HG02840 (cell line): ENCODE measurements around the gene CHAC1.

ENCODE experiments used
- ATAC-seq: cut with Tn5 transposase; IDR thresholded peaks from one replicate; pipeline ENCODE4 v1.9.1; 2021; ENCODE audit warnings: mild to moderate bottlenecking, moderate library complexity, moderate number of reproducible peaks; ENCODE audit not compliant: unreplicated experiment, low FRiP score

Gene CHAC1

DNA sequence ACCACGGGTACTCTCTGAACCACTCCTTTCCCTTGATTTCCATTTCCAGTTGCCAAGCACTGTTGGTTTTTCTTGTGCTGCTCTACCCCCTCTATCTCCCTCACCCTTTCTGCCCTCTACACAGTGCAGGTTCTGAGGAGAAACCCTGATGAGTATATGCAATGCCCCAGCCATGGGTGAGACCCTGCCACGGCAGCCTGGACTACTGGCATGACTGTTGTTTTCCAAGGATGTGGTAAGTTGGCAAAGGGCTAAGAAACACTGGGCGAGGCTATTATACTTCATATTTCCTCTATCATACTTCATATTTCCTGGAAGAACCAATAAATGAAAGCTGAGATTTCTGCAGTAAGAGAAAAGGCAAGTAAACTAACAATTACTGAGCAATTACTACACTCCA is 27.9 kb downstream of the CHAC1 start:
- ATAC-seq: no peak

GRCh38 chr15:40982855-40983254 is 29.6 kb downstream of the CHAC1 start:
- no peak for ATAC-seq

- no peak for ATAC-seq
Observed at GRCh38 chr15:40984406-40984805, 31.1 kb downstream of the CHAC1 start.

DNA sequence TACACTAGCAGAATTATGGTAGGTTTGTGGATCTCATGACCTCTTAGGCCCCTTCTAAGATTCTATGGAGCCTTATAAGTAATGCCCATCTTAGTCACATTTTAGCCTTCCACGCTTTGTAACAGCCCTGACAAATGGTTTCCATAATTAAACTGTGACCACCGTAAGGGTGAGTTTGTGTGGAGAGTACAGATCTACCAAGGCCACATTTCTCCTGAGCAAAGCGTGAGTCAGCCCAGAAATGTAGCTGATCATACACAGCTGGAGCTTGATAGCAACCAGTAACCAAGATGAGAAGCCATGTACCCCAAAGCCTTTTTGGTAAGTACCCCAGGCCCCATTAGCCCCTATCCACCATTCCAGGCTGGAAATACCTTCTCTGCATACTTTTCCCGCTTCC is 31.7 kb downstream of the CHAC1 start:
- ATAC-seq: no peak

DNA sequence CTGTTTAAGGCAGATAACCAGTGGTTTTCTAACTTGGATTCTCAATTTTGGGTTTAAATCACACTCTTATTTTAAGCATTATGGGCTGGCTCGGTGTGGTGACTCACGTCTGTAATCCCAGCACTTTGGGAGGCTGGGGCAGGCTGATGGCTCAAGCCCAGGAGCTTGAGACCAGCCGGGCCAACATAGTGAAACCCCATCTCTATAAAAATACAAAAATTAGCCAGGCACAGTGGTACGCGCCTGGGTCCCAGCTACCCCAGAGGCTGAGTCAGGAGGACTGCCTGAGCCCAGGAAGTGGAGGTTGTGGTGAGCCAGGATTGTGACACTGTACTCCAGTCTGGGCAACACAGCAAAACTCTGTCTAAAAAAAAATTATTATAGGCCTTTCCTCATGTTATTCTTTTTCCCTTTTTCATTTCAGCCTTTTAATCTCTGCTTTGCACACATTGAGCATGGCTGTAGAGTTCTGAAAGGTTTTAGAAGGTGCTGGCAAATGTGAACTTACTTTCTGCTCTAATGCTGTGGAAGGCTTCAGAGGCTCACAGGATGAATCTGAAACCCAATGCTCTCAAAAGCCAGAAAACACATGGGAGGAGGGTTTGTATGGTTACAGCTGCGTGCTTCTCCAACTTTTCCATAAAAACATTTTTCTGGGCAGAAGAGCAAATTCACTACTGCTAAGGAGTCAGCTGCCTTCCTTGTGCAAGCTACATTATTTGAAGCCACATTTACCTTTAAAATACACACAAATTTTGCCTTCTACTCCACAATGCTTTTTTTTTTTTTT is 32.5 kb downstream of the CHAC1 start:
- ATAC-seq: no peak

- no peak for ATAC-seq
Observed at GRCh38 chr15:40986820-40987219, 33.5 kb downstream of the CHAC1 start.

GRCh38 chr15:40988156-40988555 is 34.9 kb downstream of the CHAC1 start:
- ATAC-seq: no peak

GRCh38 chr15:40990080-40990479 is 36.8 kb downstream of the CHAC1 start:
- no peak for ATAC-seq

DNA sequence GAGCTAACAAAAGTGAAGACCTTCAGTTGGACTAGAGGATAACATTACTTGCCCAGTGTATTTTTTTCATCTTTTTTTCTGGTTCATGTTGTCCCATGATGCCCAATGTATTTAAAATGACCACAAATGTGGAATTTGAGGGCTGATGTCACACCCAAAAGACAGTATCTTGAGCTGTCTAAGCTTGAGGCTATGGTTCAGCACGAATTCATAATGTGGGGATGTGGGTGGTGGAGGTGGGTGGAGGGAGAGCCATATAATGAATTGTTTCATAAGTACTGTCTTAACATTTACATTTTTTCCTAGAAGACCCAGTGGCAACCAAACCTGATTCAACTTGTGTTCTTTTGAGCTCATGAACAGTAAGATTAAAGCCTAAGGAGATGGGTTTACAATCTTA is 37.5 kb downstream of the CHAC1 start:
- no peak for ATAC-seq

GRCh38 chr15:40991355-40991754 is 38.1 kb downstream of the CHAC1 start:
- ATAC-seq: no peak

GRCh38 chr15:40992241-40992741 is 39.0 kb downstream of the CHAC1 start:
- no peak for ATAC-seq

DNA sequence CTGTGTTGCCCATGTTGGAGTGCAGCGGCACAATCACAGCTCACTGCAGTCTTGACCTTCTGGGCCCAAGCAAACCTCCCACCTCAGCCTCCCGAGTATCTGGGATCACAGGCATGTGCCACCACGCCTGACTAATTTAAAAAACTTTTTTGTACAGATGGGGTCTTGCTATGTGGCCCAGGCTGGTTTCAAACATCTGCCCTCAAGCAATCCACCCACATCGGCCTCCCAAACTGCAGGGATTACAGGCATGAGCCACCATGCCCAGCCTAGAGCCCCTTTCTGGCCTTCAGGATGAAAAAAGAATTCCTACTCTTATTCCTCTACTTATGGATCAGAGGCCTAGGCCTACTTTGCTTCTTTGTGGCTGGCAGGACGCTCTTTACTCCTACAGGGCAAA is 39.6 kb downstream of the CHAC1 start:
- no peak for ATAC-seq

- no peak for ATAC-seq
Observed at GRCh38 chr15:40995656-40996055, 42.4 kb downstream of the CHAC1 start.

DNA sequence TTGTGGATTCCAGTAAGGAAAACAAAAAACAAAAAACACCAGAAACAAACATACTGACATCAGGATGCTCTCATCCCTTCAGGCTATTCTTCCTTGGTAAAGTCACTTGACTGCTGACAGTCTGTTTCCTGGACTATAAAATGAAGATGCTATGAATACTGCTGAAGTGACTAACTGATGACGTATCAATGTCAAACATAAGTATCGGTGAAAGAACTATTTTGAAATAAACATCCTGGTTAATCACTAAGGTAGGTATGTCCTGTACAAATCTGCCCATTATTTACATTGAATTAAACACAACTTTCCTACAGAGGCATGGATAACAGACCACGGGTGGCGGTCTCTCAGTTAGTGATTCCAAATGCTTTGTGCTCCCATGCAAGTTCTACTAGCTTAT is 45.9 kb downstream of the CHAC1 start:
- ATAC-seq: no peak

GRCh38 chr15:41001524-41002214 is 48.4 kb downstream of the CHAC1 start:
- no peak for ATAC-seq

DNA sequence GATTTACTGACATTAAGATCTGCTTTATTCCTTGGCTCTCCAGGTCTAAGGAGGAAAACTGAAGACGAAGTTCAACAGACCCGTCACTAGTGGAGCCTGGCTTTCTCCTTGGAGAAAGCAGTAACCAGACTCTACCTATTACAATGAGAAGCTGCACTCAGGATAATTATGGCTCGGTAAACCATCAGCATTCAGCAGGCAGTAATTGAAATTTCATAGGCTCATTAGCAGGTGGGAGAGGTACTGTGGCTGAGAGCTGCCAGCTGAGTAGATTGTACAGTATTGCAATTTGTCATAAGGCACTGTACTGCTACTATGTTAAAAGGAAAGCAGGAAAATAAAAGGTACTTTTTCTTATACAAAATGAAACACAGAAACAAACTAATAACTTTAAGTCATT is 51.2 kb downstream of the CHAC1 start:
- no peak for ATAC-seq
